ENCODE results near the gene PPDPF. TPM values are rescaled to one million over a fixed set of nuclear protein-coding genes. Genes with fewer than 3 reads are reported as not detected.

Gene PPDPF
- total and polyA plus RNA-seq, 4 donors = 176 to 386 (median 275) TPM

- no peak within 1 kb of the TSS for H3K4me3 ChIP-seq (ENCODE audit: low read length in 2 of 2)
- peak in 1 of 2 donors; percentile 79 for DNase-seq
- 82 to 84% methylated on average over 26 to 29 of the region's 29 CpGs for WGBS, 2 donors
- no peaks in the 10 kb centered on the region for H3K4me1 ChIP-seq (ENCODE audit: control insufficient read depth in 1 of 2, insufficient read depth in 2 of 2, low read length in 2 of 2)
- no peak within 1 kb of the TSS for H3K27ac ChIP-seq (ENCODE audit: low read depth in 1 of 2, low read length in 2 of 2)
- no peaks in the 10 kb centered on the region for H3K27me3 ChIP-seq (ENCODE audit: control insufficient read depth in 1 of 2, insufficient read depth in 2 of 2, low read length in 1 of 2)
- no peaks in the 10 kb centered on the region for H3K36me3 ChIP-seq (ENCODE audit: control insufficient read depth in 1 of 2, insufficient read depth in 2 of 2, low read length in 1 of 2)
- H3K9me3 ChIP-seq (ENCODE audit: control insufficient read depth, low read length) = no peaks in the 10 kb centered on the region
- ATAC-seq (ENCODE audit: low FRiP score) = peak; percentile 13
- intact Hi-C loops (cut with DNase I) = loop anchor here (2.0 to 10.0 kb wide), 4 partner anchors 118 to 438 kb away; partner anchors contain the start of genes ABHD16B (in 1 of the 2), RTEL1 (in 1 of the 2) and STMN3 (in 1 of the 2)
These were observed 16.5 kb downstream of the PPDPF start, which contains the start of gene PTK6 for GRCh38 chr20:63536997-63537524. Gene PTK6 (minus strand): TSS chr20:63537376. CDS start chr20:63537314, 62 bp downstream.

GRCh38 chr20:63537525-63538203, 17.1 kb downstream of the PPDPF start:
- ATAC-seq (ENCODE audit: low FRiP score) = peak; percentile 90
- no peaks in the 10 kb centered on the region for H3K27me3 ChIP-seq (ENCODE audit: control insufficient read depth in 1 of 2, insufficient read depth in 2 of 2, low read length in 1 of 2)
- H3K4me3 ChIP-seq (ENCODE audit: low read length in 2 of 2) = no peak overlapping the region
- intact Hi-C loops (cut with DNase I) = loop anchor here (1.0 to 10.0 kb wide), 5 partner anchors 117 to 437 kb away; partner anchors contain the start of genes ABHD16B (in 1 of the 2), RTEL1 (in 1 of the 2) and STMN3 (in 1 of the 2)
- no peak overlapping the region for H3K27ac ChIP-seq (ENCODE audit: low read depth in 1 of 2, low read length in 2 of 2)
- no peaks in the 10 kb centered on the region for H3K36me3 ChIP-seq (ENCODE audit: control insufficient read depth in 1 of 2, insufficient read depth in 2 of 2, low read length in 1 of 2)
- H3K4me1 ChIP-seq (ENCODE audit: control insufficient read depth in 1 of 2, insufficient read depth in 2 of 2, low read length in 2 of 2) = no peaks in the 10 kb centered on the region
- no peaks in the 10 kb centered on the region for H3K9me3 ChIP-seq (ENCODE audit: control insufficient read depth, low read length)
- DNase-seq = peak; percentile 94
- 15 to 17% methylated on average over 26 to 34 of the region's 34 CpGs for WGBS, 2 donors

- no peaks in the 10 kb centered on the region for H3K36me3 ChIP-seq (ENCODE audit: control insufficient read depth in 1 of 2, insufficient read depth in 2 of 2, low read length in 1 of 2)
- H3K9me3 ChIP-seq (ENCODE audit: control insufficient read depth, low read length) = no peaks in the 10 kb centered on the region
- DNase-seq = no peak
- 48 to 52% methylated on average over 26 to 27 of the region's 27 CpGs for WGBS, 2 donors
- intact Hi-C loops (cut with DNase I) = loop anchor here in 1 of 2 donors (1.0 to 10.0 kb wide), 4 partner anchors 116 to 436 kb away; partner anchors contain the start of genes ABHD16B, RTEL1 and STMN3
- peak; percentile 33 for ATAC-seq (ENCODE audit: low FRiP score)
- H3K4me3 ChIP-seq (ENCODE audit: low read length in 2 of 2) = no peak overlapping the region
- H3K27ac ChIP-seq (ENCODE audit: low read depth in 1 of 2, low read length in 2 of 2) = no peak overlapping the region
- H3K27me3 ChIP-seq (ENCODE audit: control insufficient read depth in 1 of 2, insufficient read depth in 2 of 2, low read length in 1 of 2) = no peaks in the 10 kb centered on the region
- H3K4me1 ChIP-seq (ENCODE audit: control insufficient read depth in 1 of 2, insufficient read depth in 2 of 2, low read length in 2 of 2) = no peaks in the 10 kb centered on the region
These were observed 17.9 kb downstream of the PPDPF start for GRCh38 chr20:63538204-63539091.

GRCh38 chr20:63539092-63539430, 18.5 kb downstream of the PPDPF start:
- Histone ChIP-seq H3K4me3 (ENCODE audit: low read length in 2 of 2) (no peak overlapping the region), H3K27ac (ENCODE audit: low read depth in 1 of 2, low read length in 2 of 2) (no peak overlapping the region), H3K36me3 (ENCODE audit: control insufficient read depth in 1 of 2, insufficient read depth in 2 of 2, low read length in 1 of 2) (no peaks in the 10 kb centered on the region), H3K27me3 (ENCODE audit: control insufficient read depth in 1 of 2, insufficient read depth in 2 of 2, low read length in 1 of 2) (no peaks in the 10 kb centered on the region), H3K9me3 (ENCODE audit: control insufficient read depth, low read length) (no peaks in the 10 kb centered on the region), H3K4me1 (ENCODE audit: control insufficient read depth in 1 of 2, insufficient read depth in 2 of 2, low read length in 2 of 2) (no peaks in the 10 kb centered on the region)
- intact Hi-C loops (cut with DNase I) = loop anchor here in 1 of 2 donors (5.0 to 10.0 kb wide), 3 partner anchors 116 to 323 kb away; partner anchors contain the start of genes ABHD16B, RTEL1 and STMN3
- DNase-seq (no peak), ATAC-seq (ENCODE audit: low FRiP score) (no peak)
- WGBS, 2 donors = 88 to 94% methylated on average over 12 of the region's 12 CpGs

- Histone ChIP-seq H3K4me1 (ENCODE audit: control insufficient read depth in 1 of 2, insufficient read depth in 2 of 2, low read length in 2 of 2) (no peaks in the 10 kb centered on the region), H3K4me3 (ENCODE audit: low read length in 2 of 2) (no peak overlapping the region), H3K36me3 (ENCODE audit: control insufficient read depth in 1 of 2, insufficient read depth in 2 of 2, low read length in 1 of 2) (no peaks in the 10 kb centered on the region), H3K27me3 (ENCODE audit: control insufficient read depth in 1 of 2, insufficient read depth in 2 of 2, low read length in 1 of 2) (no peaks in the 10 kb centered on the region), H3K27ac (ENCODE audit: low read depth in 1 of 2, low read length in 2 of 2) (no peak overlapping the region), H3K9me3 (ENCODE audit: control insufficient read depth, low read length) (no peaks in the 10 kb centered on the region)
- 89 to 94% methylated on average over 27 to 29 of the region's 29 CpGs for WGBS, 2 donors
- ATAC-seq (ENCODE audit: low FRiP score) (no peak), DNase-seq (no peak)
- intact Hi-C loops (cut with DNase I) = loop anchor here in 1 of 2 donors (5.0 to 10.0 kb wide), 3 partner anchors 115 to 323 kb away; partner anchors contain the start of genes ABHD16B, RTEL1 and STMN3
These were observed 19.1 kb downstream of the PPDPF start for GRCh38 chr20:63539441-63540370.

GRCh38 chr20:63540417-63541186, 20.0 kb downstream of the PPDPF start:
- WGBS, 2 donors = 52 to 59% methylated on average over 49 of the region's 49 CpGs

GRCh38 chr20:63541371-63541770, 20.8 kb downstream of the PPDPF start:
- 92 to 95% methylated on average over 28 of the region's 28 CpGs for WGBS, 2 donors
- Histone ChIP-seq H3K27me3 (ENCODE audit: control insufficient read depth in 1 of 2, insufficient read depth in 2 of 2, low read length in 1 of 2) (no peaks in the 10 kb centered on the region), H3K4me1 (ENCODE audit: control insufficient read depth in 1 of 2, insufficient read depth in 2 of 2, low read length in 2 of 2) (no peaks in the 10 kb centered on the region), H3K9me3 (ENCODE audit: control insufficient read depth, low read length) (no peaks in the 10 kb centered on the region), H3K27ac (ENCODE audit: low read depth in 1 of 2, low read length in 2 of 2) (no peak overlapping the region), H3K36me3 (ENCODE audit: control insufficient read depth in 1 of 2, insufficient read depth in 2 of 2, low read length in 1 of 2) (no peaks in the 10 kb centered on the region), H3K4me3 (ENCODE audit: low read length in 2 of 2) (no peak overlapping the region)
- intact Hi-C loops (cut with DNase I) = no loop called here
- ATAC-seq (ENCODE audit: low FRiP score) (no peak), DNase-seq (no peak)

More at GRCh38 chr20:63540417-63541186, 20.0 kb downstream of the PPDPF start:
- ATAC-seq (ENCODE audit: low FRiP score) (no peak), DNase-seq (no peak)
- no peaks in the 10 kb centered on the region for H3K36me3 ChIP-seq (ENCODE audit: control insufficient read depth in 1 of 2, insufficient read depth in 2 of 2, low read length in 1 of 2)
- H3K4me3 ChIP-seq (ENCODE audit: low read length in 2 of 2) = no peak overlapping the region
- intact Hi-C loops (cut with DNase I) = no loop called here
- no peaks in the 10 kb centered on the region for H3K27me3 ChIP-seq (ENCODE audit: control insufficient read depth in 1 of 2, insufficient read depth in 2 of 2, low read length in 1 of 2)
- H3K4me1 ChIP-seq (ENCODE audit: control insufficient read depth in 1 of 2, insufficient read depth in 2 of 2, low read length in 2 of 2) = no peaks in the 10 kb centered on the region
- H3K27ac ChIP-seq (ENCODE audit: low read depth in 1 of 2, low read length in 2 of 2) = no peak overlapping the region
- no peaks in the 10 kb centered on the region for H3K9me3 ChIP-seq (ENCODE audit: control insufficient read depth, low read length)
